GM21447 (cell line): ENCODE data around the gene KCNAB1.
A peak's percentile ranks its signal among the peaks of the same experiment; 100 is the strongest.
"Not testable (repeated sequence)": the region's sequence is repeated elsewhere in the genome, so short reads cannot be mapped to it uniquely, and the experiment has no call there.

Source experiments
- ATAC-seq: cut with Tn5 transposase; IDR thresholded peaks from one replicate; pipeline ENCODE4 v1.9.1; 2021; ENCODE audit not compliant: unreplicated experiment

Gene KCNAB1

GRCh38 chr3:156260331-156260730 lies 140.0 kb downstream of the KCNAB1 start:
- ATAC-seq, result no peak

DNA sequence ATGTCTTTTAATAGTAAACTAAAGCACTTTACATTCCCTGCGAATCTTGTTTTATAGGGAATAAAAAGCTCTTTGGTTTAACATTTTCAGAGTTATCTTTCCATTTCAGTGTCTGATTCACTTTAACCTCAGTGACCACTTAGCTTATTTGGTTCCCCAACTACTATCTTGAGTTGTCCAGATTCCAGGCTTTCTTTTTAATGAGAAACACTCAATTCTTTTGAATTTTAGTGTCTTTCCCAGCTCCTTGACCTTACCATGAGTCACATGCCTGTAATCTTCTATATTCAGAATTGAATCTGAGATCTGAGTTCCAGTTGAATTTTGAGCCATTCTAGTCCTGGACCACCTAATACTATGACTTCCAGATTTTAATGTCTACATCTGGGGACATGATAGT lies 144.4 kb downstream of the KCNAB1 start:
- ATAC-seq, result no peak

DNA sequence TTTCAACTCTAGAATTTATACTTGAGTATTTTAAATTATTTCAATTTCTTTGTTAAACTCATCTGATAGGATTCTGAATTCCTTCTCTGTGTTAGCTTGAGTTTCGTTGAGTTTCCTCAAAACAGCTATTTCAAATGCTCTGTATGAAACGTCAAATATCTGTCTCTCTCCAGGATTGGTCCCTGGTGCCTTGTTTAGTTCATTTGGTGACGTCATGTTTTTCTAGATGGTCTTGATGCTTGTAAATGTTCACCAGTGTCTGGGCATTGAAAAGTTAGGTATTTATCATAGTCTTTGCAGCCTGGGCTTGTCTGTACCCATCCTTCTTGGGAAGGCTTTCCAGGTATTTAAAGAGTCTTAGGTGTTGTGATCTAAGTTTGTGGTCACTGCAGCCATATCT lies 151.1 kb downstream of the KCNAB1 start:
- ATAC-seq, result no peak

DNA sequence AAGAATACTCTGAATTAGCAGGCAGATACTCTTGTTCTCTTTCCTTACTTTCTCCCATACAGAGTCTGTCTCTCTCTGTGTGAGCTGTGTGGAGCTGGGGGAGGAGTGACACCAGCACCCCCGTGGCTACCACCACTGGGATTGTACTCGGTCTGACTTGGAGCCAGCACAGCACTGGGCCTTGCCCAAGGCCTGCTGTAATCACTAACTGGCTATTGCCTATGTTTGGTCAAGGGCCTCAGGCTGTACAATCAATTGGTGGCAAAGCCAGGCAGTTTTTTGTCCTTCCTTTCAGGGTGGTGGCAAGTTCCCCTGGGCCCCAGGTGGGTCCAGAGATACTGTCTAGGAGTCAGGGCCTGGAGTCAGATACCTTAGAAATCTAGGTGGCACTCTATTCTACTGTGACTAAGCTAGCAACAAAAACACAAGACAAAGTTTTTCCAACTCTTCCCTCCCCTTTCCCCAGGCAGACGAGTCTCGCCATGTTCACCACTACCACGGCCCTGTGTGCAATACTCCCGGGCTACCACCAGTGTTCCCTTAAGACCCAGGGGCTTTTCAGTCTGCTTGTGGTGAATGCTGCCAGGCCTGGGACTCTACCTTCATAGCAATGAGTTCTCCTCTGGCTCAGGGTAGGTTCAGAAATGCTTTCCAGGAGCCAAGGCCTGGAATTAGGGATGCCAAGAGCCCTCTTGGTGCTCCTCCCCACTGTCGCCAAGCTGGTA lies 151.8 kb downstream of the KCNAB1 start:
- no peak for ATAC-seq

DNA sequence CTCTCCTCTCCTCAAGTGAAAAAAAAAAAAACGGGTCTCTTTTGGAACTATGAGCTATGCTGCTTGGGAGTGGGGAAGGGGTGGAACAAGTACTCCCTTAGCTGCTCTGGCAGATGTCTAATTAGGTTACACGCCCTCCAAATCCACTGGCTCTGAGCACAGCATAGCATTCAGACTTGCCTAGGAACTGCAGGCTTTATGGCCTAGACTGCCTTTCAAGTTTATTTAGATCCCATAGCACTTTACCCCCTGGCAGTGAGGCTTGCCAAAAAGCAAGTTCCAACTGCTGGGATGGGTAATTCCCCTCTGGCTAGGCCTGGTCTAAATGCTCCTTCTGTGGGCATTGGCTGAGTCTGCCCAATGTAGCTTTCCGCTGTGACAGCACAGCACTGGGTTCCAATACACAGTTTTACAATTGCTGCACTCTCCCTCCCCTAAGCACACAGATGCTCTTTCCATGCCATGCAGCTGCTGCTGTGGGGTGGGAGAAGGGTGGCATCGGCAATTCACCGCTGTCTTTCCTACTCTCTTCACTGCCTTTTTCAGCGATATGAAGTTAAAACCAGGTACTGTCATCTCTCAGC lies 152.8 kb downstream of the KCNAB1 start:
- no peak for ATAC-seq

DNA sequence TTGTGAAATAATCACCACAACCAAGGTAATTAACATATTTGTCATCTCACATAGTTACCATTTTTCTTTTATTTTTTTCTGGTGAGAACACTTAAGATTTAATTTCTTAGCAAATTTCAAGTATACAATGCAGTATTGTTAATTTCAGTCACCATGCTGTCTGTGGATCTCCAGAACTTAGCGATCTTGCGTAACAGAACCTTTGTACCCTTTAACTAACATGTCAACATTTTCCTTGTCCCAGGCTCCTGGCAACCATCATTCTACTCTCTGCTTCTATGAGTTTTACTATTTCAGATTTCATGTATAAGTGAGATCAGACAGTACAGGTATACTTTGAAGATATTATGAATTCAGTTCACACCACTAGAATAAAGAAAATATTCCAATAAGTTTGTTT lies 154.4 kb downstream of the KCNAB1 start:
- ATAC-seq, result no peak

DNA sequence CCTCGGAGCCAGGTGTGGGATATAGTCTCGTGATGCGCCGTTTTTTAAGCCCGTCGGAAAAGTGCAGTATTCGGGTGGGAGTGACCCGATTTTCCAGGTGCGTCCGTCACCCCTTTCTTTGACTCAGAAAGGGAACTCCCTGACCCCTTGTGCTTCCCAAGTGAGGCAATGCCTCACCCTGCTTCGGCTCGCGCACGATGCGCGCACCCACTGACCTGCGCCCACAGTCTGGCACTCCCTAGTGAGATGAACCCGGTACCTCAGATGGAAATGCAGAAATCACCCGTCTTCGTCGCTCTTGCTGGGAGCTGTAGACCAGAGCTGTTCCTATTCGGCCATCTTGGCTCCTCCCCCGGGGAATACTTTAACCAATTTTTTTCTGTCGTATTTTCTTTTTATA lies 164.3 kb downstream of the KCNAB1 start:
- not testable (repeated sequence) for ATAC-seq

DNA sequence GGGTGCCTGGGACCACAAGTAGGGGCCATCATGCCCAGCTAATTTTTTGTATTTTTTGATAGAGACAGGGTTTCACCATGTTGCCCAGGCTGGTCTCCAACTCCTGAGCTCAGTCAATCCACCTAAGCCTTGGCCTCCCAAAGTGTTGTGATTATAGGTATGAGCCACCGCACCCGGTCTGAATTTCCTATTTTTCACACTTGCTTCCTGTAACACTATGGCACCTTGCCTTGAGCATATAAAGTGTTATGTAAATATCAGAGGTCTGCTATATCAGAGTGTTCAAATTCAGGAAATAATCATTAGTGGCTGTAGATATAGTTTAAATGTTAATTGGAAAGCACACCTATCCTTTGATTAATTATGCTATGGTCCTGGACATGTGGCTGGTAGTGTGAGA lies 165.2 kb downstream of the KCNAB1 start:
- ATAC-seq, result no peak

DNA sequence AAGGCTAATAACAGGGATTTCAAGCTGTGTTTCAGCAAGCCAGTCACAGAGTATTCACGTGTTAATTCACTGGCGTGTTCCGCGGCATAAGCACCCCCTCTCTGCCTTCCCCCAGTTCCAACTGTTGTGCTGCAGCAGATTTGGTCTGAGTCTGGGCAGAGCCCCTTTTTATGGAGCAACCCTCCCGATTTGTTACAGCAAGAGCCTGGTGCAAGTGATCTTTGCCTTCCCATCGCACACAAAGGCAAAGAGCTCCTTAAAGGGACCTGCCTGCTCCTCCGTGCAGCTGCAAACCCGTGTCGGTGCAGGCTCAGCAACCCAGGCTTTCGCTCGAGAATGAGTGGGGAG lies 170.5 kb downstream of the KCNAB1 start:
- no peak for ATAC-seq

- ATAC-seq, result peak; percentile 55
These were observed 171.1 kb downstream of the KCNAB1 start for GRCh38 chr3:156291272-156292123.

DNA sequence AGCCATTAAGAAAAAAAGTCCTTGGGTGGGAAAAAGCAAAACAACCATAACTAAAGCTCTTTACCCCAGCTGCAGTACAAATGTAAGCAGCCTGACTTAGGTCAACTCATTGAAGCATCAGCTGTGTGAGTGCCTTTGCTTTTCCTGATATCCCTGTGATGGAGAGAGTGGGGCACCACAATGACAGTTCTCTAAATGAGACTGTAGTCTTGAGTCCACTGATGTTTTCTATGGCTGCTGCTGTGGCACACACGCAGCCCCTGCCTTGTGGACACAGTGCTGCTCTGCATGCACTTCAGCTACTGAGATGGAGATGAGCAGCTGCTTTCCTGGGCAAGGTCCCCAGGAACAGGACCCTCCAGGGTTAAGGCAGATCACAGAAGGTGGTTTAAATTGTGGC lies 173.2 kb downstream of the KCNAB1 start:
- ATAC-seq, result no peak

DNA sequence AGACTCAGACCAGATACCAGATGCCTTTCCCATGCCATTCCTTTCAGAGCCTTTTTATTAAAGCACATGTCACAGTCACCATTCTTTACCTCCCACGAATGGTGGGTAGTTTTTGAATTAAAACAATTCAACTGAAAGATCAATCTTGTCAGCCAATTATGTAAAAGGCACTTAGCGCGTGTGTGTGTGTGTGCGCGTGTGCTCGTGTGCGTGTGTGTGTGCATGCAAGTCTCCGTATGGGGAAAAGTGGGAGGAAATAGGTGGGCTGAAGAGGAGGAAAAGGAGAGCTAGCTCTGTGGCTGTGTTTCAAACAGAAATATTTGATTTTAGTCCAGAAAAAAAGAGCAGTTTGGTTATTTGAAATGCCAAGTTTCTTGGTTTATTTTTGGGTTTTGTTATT lies 177.2 kb downstream of the KCNAB1 start:
- no peak for ATAC-seq

GRCh38 chr3:156298014-156298413 lies 177.6 kb downstream of the KCNAB1 start:
- no peak for ATAC-seq

DNA sequence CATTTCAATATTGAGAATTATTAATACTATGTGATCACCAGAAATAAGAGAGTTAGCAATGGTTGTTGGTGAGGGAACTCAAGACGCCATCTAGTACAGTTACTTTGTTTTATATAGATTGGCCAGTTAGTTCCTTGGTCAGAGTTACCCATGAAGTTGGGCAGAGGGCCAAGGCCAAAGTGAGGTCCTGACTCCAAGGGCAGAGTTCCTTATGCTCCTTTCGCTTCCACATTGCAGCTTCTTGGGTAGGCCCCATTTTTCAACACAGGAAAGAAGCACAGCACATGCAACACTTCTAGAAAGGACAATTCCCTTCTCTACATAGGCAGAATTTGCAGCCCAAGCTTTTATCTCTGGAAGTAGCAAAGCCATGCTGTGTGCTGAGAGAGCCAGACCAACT lies 178.6 kb downstream of the KCNAB1 start:
- ATAC-seq, result no peak

DNA sequence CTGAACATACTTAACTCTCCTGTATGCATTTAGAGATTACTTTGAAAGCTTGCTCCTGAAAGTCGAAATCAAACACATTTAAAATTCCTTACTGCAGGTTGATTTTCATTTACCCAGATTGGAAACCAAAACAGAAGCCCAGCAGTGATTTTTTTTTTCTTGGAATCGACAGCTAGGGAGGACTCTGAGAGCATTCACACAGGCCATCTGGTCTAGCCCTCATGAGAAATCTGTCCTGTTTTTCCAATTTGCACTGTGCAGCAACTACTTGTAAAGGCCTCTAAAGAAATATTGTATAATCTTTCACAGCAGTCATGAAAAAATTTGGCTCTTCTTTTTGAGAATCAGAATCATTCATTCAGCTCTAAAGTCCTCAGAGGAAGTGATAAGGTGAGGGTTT lies 179.2 kb downstream of the KCNAB1 start:
- no peak for ATAC-seq

- ATAC-seq, result no peak
These were observed 180.0 kb downstream of the KCNAB1 start for GRCh38 chr3:156300371-156300770.

- no peak for ATAC-seq
These were observed 180.8 kb downstream of the KCNAB1 start for GRCh38 chr3:156300929-156301840.

DNA sequence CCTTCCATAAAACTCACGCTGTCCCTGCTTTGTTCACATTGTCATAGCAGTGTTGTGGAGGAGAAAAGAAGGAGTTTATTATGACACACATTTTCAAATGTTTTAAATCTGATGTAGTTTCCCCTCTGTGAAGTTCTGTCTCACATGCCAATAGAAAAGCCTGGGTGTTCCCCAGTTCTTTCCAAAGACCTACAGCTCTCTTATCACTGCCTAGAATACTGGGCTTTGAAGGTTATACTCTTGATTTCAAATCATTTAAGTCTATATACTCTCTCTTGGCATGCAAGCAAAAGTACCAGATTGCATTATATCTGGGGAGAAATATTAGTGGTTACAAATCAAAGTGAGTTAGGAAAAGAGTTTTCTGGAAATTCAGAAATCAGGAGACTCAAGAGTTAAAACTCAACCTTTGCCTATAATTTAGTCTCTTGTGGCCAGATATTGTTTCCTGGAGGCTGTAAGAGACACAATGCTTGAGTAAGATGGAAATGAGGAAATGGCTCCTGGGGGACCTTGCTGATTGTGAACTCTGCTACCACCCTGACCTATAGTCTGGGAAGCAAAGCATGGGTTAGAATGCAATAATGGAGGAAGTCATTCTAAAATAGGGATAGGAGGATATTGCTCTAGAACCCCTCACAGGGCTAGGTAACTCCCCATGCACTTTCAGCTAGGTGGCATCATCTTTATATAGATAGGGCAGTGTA lies 182.8 kb downstream of the KCNAB1 start:
- ATAC-seq, result no peak

DNA sequence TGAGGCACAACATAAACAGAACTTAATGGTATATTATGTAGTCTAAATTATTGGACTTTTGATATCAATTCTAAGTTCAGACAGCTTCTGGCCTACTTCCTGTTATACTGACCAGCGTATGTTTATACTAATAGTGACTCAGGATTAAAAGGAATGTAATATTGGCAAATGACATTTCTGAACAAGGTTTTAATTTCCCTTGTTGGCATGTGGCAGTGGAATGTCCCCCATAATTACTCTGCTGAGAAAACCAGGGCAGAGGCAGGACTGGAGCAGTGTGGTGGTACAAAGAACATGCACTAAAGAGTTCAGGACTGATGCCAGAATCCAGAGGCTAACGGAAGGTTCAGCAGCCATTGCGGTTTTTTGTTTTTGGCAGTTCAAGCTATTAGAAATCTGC lies 184.0 kb downstream of the KCNAB1 start:
- ATAC-seq, result no peak

GRCh38 chr3:156305672-156306071 lies 185.3 kb downstream of the KCNAB1 start:
- ATAC-seq, result no peak

- no peak for ATAC-seq
These were observed 187.3 kb downstream of the KCNAB1 start for GRCh38 chr3:156307704-156308103.
